GM19463 (cell line): ENCODE data around the gene SLC25A45.

Experiments used
- ATAC-seq: cut with Tn5 transposase; IDR thresholded peaks from one replicate; pipeline ENCODE4 v1.9.1; 2021; ENCODE audit warnings: mild to moderate bottlenecking, moderate library complexity; ENCODE audit not compliant: unreplicated experiment

Gene SLC25A45

DNA sequence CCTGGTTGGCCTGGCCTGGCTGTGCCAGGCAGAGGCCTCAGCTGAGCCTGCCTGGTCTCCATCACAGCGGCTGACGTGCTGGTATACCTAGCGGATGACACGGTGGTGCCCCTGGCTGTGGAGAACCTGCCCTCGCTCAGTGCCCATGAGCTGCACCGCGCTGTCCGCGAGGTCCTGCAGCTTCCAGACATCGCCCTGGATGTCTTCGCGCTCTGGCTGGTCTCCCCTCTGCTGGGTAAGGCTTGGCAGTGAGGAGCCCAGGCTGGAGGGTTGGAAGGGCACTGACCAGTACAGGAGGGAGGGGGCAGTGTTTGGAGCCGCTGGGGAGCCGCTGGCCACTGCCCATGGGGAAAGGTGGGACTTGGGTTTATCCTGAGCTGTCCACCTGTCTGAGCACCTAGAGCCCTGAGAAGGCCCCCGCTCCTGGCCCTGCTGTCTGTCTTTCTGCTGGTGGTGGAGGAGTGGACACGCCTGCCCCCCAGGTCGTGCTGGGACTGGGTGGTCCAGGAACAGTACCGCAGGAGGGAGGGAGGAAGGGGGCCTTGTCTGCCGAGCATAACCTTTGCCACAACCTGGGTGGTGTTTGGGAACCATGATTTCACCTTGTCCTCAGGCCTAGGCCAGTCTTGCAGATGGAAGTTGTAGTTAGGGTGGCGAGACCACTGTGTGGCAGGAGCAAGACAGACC is 7.0 kb upstream of the SLC25A45 start:
- no peak for ATAC-seq

DNA sequence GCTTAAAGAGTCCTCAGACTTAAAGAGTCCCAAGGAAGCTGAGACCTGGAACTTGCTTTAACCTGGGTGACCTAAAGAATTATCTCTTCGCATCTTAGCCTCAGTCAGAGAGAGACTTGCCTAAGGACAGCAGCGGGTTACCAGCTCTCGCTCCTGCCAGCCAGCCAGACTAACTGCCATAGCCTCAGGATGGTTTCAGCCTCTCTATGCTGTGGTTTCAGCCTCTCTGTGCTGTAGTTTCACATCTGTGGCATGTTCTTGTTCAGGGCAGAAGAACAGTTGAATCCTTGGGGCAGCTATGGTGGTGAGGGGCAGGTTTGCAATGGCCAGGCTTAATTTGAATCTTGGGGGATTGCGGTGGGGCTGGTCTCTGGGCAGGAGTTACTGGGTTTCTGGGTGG is 6.3 kb upstream of the SLC25A45 start:
- ATAC-seq, result no peak

DNA sequence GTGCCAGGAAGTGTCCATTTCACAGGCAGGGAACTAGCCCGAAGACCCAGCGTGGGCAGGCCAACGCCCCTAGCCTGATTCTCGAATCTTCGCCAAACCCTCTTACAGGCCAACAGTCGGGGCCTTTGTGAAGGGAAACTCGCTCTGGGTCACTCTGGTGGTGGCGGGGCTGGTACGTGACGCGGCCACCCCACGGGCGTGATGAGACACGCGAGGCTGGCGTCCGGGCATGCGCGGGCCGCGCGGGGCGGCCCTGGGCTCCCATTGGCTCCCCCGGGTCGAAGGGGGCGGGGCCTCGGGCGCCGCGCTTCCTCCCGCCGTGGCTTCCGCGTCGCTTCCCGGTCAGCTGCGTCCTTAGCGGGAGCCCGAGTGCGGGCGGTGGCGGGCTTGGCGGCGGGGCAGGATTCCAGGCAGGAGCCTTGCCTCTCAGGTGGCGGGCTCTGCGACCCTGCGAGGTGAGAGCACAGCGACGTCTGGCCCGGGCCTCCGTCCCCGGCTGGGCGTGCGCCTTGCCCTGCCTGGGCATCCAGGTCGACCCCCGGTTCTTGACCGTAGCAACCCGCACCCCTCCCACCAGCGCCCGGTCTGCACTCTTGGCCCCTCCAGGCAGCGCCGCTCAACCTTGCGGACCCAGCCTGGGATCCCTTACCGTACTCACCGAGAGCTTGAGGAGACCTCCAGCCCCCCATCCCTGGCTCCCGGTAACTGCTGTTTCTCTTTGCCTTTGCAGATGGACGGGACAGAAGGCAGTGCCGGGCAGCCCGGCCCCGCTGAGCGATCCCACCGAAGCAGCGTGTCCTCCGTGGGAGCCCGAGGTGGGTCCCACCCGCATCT is 4.1 kb upstream of the SLC25A45 start, which contains the start of gene FRMD8:
FRMD8 (plus strand) TSS at position 331 of the 834 bp plus-strand sequence; CDS start at position 731, 400 bp downstream.
- peak; percentile 43 for ATAC-seq

DNA sequence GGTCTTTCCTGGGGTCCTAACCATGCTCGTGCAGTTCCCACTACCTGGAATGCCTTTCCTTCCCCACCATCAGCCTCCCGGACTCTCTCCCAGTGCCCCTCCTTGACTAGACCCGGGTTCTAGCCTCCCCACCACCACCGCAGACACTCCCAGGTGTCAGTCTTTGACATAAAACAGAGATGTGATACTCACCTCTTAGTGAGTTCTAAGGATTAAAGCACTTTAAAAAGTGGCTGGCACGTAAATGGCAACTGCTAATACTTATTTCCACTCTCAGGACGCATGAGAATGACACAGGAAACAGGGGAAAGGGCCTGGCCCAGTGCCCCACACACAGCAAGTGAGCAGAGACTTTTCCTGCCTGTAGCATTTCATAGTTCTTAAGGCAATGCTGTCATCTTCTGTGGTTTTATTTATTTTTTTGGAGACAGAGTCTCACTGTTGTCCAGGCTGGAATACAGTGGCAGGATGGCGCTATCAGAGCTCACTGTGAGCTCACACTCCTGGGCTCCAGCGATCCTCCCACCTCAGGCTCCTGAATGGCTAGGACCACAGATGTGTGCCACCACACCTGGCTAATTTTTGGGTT is 1.9 kb upstream of the SLC25A45 start:
- no peak for ATAC-seq

DNA sequence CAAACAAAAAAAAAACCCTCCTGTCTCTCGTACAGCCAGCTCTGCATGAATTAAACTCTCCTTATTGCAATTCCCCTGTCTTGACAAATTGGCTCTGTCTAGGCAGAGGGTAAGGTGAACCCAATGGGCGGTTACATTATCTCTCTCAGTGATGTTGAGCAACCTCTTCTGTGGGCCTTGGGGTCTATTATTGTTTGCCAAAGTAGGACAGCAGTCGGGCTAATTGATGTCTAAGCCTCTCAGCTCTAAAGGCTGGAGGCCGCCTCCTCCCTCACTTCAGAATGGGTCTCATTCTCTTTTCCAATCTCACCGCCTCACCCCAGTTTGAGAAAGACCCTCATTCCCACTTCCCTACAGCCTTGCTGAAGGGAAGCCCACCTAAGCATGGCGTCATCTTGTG is 1.3 kb upstream of the SLC25A45 start:
- no peak for ATAC-seq

DNA sequence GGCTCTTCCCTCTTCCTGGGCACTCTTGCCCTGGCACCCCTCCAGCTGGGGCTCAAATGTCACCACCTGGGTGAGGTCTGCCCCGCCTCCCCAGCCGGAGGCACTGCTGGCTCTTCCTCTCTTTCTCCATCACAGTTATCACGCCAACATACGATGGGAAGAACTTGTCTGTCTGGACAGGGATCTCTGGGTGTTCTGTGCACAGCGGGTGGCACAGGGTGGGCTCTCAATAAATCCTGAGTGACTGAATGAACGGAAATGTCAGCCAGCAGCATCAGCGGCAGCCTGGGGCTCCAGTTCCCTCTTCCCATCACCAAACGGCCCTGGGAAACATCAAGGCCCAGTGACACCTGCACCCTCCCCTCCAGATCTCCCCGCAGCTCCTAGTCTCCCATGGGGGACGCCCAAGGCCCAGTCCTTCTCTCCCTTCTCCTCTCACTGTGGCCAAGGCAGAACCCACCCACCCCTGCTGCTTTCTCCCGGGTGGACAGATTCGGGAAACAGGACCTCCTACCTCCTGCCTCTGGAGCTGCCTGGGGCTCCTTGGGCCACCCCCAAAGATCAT is 440 bp upstream of the SLC25A45 start:
- ATAC-seq, result no peak

DNA sequence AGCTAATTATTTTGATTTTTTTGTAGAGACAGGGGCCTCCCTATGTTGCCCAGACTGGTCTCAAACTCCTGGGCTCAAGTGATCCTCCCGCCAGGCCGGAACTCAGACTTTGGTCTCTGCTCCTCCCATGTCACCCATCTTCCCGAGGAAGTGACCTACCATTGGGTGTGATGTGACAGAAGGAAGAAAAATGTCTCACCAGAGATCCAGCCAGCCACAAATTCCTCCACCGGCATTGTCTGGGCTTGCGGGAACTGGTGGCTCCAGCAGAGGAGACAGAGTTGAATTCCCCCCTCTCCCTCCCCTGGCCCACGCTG is 772 bp downstream of the SLC25A45 start:
- ATAC-seq, result no peak

DNA sequence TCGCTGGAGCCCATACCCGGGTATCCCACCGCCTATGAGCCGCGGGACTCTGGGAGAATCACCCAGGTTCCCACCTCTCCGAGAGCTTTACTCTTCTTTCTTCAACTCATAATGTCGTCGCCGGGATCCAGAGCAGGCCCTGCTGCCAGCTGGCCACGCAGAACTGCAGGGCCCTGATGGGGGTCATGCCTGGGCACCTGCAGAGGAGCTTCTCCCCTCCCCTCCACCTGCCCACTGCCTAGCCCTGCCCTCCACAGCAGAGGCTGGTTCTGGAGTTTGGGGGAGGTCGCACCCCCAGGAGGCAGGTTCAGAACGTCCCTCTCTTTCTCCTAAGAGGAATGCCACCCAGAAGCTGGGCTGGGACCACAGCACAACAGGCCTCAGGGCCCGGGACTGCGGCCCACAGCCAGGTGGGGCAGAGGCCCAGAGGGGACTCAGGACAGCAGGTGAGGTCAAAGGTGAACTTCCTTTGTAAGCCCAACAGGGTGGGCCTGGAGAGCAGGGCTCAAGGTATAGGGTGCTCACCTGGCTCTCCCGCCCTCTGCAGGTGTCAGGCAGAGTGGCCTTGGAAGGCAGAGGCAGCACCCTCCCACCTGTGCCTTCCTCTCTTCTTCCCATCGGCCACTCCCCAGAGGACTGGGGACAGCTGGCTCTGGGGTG is 1.9 kb downstream of the SLC25A45 start:
- ATAC-seq, result no peak

DNA sequence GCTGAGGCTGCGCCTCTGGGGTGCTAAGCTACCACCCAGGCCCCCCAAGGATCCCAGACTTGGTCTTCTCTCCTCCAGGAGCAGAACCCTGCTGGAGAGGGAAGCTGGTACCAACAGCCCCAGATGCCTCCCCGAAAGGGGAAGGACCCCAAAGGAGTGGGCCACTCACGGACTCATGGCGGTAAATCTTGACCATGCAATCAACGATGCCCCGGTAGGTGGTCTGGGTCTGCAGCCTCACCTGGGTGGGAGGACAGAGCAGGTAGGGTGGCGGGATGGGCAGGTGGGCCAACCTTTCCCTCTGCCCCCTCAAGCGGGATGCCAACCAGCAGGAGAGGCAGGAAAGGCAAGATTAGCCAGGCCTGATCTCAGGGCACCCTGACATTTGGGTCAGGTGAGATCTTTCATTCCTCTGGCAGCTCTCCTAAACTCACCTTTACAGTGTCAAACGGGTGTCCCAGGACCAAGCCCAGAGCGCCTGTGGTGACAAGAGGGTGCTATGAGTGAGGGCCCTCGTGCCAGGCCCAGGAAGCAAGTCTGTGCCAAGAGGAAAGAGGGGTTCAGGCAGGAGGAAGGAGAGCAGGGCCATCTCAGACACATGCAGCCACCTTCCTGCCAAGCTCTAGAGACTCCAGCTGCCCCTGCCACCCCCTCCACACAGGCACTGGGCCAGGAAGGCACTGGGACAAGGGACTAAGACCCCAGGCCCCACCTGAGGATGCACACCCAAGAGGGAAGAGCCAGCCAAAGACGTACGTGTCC is 2.6 kb downstream of the SLC25A45 start:
- ATAC-seq, result no peak

DNA sequence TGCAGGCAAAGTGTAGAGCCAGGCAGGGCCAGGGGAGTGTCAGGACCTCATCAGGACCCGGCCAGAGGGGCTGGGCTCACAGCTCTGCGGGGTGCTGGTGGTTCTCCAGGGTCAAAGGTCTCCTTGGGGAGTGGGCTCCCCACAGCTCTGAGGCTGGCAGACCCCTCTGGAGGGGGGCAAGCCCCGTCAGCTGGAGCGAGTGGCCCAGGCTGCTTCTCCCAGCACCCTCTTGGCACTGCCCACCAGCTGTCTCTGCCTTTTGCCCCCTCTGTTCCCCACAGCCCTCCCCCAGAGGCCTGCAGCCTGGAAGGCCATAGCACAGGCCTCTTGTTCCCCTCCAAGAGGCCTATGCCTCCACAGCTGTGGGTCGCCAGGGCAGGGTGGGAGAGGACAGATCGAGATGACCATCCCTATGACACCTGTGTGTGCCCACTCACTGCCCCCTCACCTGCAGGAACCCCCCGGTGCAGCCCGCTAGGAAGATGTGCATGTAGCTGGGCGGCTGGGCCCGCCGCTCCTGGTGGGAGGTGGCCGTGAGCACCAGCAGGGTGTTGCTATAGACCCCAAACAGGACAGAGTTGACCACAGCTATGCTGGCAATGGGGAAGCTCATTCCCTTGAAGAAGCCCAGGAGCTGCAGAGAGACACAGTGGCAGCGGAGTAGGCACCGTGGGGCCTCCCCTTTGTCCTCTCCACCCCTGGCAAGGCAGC is 3.4 kb downstream of the SLC25A45 start:
- ATAC-seq, result no peak

DNA sequence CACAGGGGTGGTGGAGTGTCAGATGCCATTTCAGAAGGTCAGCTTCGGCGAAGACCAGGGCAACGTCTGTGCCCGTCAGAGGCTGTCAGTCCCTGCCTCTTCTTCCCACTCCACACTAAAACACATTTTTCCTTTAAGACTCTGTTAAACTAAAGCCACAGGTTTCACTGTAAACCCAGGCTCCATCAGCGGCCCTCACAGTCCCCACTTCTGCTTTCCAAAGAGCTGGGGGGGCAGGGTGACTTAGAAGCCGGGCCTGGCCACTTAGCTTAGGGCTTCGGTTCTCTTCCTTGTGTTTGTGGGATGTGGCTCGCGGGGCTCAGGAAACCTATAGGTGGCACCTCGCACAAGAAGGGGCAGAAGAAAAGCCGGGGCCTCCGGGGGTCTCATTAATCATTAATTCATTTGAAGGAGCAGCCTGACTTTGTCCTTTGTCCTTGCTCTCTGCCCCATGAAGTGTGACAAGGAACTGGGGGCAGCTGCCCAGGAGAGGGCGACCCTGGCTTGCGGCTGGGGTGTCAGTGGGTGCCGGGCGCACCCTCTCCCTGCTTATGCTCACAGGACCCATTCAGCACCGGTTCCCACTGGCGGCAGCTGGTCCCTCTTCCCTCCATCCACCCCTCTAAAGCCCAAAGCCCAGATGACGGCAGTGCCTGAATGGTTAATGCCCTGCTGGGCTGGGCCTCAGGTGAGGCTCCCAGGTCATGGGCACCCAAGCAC is 4.1 kb downstream of the SLC25A45 start:
- ATAC-seq, result no peak

DNA sequence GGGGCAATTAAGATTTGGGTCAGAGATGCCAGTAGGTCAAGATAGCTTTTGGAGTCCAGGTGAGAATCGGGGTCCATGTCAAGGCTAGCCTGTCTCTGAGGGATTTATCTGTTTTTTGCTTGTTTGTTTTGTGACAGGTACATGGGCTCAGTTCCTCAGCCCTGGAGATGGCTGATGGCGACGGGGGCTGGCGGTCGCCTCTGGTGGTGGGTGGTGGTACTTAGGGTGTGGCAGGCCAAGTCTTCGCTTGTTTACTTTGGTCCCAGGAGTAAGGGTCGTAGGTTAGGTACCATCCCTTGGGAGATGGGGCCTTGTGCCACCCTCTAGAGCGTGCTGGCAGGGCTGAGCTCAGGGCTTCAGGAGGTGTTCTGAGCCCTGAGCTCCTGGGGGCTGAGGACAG is 4.7 kb downstream of the SLC25A45 start:
- no peak for ATAC-seq

DNA sequence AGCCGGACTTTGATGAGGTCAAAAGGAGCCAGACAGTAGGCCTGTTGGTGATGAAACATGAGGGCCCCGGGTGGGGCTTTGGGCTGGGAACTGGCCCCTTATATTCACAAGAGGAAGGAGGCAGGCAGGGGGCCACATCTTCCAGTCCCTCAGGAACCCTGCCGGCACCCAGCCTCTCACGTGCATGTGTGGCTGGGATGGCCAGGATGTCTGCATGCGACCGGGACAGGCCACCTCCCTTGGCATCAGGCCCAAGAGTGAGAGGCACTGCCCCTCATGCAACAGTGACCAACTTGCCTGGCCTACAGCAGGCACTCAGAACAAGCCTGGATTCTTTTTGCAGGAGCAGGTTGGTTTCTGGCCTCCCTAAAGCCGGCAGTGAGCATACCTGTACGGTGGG is 5.4 kb downstream of the SLC25A45 start:
- no peak for ATAC-seq

DNA sequence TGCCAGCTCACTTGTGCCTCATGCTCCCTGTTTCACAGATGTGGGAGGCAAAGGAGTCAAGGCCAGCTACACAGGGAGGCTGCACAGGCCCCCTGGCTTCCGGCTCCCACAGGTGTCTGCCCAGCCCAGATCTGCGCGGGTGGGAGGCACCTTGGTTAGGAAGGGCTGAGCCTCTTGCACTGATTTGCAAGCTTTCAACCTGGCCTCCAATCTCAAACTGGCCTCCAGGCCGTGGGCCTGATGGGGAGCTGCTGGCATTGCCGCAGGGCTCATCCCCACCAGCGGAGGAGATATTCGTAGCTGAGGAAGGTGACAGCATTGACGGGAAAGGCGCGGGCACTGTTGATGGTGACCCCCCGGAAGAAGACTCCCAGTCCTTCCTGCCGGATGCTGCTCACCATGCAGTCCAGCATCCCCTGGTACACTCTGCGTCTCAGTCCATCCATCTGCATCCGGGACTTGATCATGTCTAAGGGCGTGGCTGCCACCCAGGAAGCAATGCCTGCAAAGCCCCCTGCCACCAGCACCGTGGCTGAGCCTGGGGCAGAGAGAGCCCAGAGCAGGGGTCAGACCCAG is 6.2 kb downstream of the SLC25A45 start:
- ATAC-seq, result no peak

DNA sequence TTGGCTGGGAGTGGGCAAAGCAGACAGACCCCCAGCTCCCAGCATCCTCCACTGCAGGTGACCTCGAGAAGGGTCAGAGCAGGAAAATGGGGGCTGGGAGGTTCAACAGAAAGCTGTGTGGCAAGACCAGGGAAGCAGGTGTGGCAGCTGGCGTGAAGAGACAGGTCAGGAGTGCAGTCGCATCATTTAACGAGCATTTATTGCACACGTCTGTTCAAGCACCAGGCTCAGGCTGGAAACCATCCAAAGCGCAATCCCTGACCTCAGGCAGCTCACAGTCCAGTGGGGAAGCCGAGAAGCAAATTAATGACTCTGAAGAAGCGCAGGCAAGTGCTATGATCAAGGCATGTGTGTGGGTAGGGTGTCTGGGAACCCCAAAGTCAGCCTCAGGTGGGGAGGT is 7.4 kb downstream of the SLC25A45 start:
- ATAC-seq, result no peak

DNA sequence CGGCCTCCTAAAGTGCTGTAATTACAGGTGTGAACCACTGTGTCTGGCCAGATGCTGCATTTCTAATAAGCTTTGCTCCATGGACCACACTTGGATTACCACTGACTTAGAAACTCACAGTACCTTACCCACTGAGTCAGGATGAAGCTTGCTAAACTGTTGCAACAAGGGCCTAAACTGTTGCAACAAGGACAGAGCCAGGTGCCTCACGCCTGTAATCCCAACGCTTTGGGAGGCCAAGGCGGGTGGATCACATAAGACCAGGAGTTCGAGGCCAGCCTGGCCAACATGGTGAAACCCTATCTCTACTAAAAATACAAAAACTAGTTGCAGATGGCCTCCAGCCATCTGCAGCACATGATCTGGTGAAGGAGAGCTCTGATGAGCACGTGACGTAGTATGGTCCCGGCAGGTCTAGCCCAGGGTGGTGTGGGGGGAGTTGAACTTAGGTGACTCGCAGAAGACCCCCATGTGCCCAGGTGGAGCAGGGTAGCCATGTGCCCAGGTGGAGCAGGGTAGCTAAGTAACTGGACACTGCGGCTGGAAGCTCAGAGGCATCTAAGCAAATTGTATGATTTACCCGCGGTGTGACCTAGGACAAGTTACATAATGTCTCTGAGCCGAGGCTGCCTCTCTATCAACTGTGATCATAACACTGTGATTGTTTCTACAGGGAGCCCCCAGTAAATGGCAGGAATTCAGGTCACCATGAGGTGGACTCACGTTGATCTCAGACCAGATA is 8.4 kb downstream of the SLC25A45 start:
- no peak for ATAC-seq

DNA sequence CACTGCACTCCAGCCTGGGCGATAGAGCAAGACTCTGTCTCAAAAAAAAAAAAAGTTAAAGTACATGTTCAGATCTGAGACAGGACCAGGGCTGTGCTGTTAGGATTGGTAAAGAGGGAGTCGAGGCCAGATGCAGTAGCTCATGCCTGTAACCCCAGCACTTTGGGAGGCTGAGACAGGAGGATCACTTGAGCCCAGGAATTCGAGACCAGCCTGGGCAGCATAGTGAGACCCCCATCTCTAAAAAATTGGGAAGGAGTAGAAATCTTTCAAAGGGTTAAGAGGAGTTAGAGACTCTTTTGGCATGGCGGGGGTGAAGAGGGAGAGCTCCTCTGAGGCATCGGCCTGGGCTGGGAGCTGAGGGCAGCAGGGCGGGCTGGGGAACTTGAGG is 11.8 kb downstream of the SLC25A45 start:
- ATAC-seq, result no peak

DNA sequence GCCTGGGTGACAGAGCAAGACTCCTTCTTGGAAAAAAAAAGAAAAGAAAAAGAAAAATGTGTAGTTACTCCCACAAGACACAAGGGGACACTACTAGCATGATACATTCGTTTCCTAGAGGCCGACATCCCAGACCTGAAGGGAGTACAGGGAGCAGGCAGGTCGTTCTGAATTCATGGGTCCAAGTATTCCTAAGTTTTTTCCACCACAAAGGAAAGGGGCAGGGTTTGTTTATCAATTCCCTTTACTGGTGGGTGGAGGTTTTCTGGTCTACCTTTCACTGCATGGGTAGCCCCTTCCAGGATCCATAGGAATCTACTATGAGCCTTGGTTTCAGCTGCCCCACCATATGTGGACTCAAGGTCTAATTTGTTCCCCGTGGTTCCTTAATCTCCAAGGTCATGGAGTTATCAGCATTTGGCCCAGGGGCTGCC is 16.1 kb downstream of the SLC25A45 start:
- no peak for ATAC-seq
